GM21515 (cell line): ENCODE data around the gene ISY1.
"Not testable (repeated sequence)": the region's sequence is repeated elsewhere in the genome, so short reads cannot be mapped to it uniquely, and the experiment has no call there.

ENCODE experiments used
- ATAC-seq: cut with Tn5 transposase; IDR thresholded peaks from one replicate; pipeline ENCODE4 v1.9.1; 2021; ENCODE audit not compliant: unreplicated experiment

Gene ISY1

DNA sequence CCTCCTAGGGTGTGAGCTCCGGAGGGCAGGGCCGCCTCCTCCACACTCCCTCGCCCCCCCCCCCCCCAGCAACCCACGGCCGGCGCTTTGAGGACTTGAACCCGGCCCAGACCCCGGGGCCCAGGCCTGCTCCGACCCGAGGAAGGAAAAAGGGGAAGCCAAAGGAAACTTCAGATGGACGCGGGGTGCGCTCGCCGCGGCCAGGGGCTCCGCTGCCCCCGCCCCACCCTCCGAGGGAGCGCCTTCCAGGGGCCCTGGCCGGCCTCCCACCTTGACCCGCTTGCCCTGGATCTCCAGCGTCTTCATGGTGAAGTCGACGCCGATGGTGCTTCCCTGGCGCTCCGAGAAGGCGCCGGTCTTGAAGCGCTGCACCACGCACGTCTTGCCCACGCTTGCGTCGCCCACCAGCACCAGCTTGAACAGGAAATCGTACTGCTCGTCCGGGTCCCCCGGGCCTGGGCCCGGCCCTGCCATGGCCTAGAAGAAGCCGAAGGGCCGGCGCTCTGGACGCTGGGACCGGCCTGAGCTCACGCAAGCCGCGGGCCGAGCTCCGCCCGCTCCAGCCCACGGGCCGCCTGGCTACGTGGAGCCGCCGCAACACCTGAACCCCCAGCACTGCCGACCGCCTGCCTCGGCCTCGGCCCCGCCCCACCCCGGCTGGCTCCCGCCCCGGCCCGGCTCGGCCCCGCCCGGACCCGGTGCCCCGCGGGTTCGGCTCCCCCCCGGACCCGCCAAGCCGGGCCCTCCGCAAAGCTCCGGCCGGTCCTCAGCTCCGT, 39.7 kb downstream of the ISY1 start:
- ATAC-seq: peak; percentile 24

DNA sequence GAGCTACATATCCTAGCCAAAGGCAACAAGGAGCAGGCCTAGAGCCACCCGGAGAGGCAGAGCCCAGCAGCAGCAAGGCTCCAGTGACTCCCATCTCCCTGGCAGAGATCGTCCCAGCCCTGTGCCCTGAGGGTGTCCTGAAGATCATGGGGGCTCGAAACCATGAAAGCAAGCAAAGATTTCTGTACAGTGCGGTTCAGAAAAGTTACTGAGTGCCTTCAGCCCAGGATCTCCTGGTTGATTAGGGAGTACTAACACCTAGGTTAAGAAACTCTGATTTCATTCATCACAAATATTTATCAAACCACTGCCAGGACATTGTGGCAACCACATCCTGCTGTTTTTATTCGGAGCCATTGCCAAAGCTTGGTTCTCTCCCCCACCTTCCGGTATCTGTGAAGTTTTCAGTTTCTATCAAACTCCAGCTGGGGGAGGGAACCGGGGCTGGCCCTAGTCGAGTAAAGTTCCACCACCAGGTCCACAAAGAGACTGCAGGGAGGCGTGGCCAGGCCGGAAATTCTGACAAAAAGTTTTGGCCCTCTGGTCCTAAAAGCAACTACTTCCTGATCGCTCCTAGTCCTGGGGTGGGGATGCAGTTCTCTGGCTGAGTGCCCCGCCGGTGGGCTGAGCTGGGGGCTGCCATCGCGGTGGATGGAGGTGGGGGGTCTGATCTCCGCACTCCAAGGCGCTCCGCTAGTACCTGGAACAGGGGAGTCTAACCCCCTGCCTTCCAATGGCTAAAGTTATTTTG, 40.4 kb downstream of the ISY1 start:
- ATAC-seq: peak; percentile 57

GRCh38 chr3:129119365-129120100, 41.3 kb downstream of the ISY1 start:
- no peak for ATAC-seq

DNA sequence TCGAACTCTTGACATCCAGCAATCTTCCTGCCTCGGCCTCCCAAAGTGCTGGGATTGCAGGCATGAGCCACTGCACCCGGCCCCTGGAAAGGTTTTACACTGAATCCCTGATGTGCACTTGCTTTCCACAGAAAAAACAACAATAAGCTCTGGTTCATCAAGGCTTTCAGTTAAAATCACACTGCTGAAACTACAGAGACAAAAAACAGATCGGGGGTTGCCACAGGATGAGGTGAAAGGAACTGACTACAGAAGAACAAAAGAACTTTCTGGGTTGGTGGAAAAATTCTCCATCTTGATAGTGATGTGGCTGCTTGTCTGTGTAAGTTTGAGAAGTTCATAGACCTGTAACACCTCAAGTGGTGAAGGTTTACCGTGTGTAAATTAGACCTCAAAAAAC, 42.1 kb downstream of the ISY1 start:
- no peak for ATAC-seq

- ATAC-seq: no peak
These were observed 43.7 kb downstream of the ISY1 start for GRCh38 chr3:129117134-129117533.

GRCh38 chr3:129116482-129116946, 44.3 kb downstream of the ISY1 start:
- ATAC-seq: no peak

DNA sequence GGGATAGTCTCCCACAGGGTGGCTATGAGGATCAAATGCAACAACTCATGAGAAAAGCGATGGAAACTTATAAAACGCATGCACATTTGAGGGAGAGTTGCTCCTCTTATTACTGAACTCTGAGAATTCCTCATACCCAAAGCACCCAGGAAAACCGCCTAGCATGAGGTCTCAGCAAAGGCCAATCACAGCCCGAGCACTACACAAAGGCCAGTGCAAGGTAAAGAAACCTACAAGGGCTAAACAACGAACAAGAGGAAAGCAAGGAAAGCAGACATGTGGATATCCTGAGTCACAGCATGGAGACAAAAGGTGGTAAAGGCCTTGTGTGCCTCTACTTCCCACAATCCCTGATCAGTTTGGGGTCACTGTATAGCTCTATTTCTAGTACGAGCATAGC, 46.4 kb downstream of the ISY1 start:
- ATAC-seq: no peak

GRCh38 chr3:129112308-129113052, 48.4 kb downstream of the ISY1 start:
- ATAC-seq: no peak

- ATAC-seq: not testable (repeated sequence)
These were observed 49.6 kb downstream of the ISY1 start for GRCh38 chr3:129111076-129111780.

DNA sequence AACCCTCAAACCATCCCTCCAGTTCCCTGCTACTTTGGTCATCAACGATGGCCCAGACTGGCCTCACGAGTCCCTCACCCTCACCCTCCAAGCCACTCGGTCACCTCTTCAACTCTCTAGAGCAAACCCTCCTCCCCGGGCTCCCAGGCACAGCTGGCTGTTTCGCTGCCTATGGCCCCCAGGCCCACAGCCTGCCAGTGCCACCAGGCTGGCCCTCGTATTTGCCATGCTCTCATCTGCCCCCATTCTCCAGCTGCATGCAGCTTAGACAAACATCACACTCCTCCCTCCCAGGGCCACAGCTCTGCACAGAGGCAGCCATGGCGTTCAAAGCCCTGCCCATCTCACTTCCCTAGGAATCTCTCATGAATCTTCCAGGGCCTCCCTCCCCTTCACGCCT, 53.1 kb downstream of the ISY1 start:
- ATAC-seq: no peak

GRCh38 chr3:129106866-129107565, 53.8 kb downstream of the ISY1 start:
- no peak for ATAC-seq

DNA sequence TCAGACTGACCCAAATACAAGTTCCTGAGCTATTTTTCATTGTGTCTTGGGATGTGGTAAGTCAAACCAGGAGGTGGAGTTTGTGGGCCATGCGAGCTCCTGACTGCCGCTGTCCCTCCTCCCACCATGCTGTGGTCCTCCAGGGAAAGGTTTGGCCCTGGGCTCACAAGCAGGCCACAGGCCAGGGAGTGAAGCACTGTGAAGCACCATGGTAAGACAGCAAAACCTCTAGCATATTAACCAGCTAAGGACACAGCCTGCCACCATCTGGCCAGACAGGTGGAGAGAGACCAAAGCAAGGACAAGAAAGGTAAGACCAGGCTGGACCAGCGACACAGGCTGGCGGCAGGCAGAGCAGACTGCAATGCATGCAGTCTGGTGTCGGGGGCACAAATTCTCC, 54.5 kb downstream of the ISY1 start:
- ATAC-seq: no peak

DNA sequence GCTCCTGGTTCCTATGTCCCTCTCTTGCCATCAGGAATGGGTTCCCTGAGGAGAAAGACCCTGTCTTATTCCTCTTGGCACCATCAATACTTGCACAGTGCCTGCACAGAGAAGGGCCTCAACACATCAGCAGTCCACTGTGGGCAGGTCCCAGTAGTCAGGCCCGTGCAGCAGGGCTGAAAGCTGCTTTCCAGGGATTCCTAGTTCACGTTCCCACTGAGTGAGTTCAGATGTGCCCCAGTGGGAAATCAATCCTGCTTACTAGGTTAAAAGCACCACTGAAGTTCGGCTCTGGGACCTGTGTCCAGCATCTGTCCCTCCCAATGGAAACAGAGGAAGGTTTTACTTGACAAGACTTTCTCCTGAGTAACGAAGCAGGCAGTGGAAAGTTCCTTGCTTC, 55.0 kb downstream of the ISY1 start:
- no peak for ATAC-seq

DNA sequence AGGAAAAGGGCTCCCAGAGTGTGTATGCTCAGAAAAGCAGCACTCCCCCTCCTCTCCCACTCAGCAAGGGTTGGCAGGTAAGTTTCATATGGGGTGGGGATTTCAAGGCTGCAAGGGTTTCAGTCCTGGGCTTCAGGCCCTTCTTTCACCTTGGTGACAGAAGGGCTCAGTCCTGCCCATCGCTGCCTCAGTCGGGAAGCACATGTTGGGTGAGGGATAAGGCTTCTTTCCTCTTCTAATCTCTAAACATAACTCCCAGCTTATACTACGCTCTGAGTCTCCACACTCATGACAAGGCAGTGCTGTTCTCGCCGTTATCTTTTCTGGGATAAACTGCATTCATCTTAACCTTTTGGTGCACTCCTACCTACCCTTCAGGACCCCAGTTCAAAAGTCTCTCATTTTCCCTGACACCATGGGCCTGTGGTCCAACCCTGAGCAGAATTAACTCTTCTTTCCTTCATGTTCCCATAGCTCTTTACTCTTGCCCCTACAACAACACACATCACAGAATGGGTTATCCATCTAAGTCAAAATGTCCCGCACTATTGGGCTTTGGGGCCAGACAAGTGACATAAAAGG, 56.3 kb downstream of the ISY1 start:
- ATAC-seq: no peak

- ATAC-seq: no peak
These were observed 56.8 kb downstream of the ISY1 start for GRCh38 chr3:129104051-129104450.

GRCh38 chr3:129103296-129103695, 57.6 kb downstream of the ISY1 start:
- no peak for ATAC-seq

DNA sequence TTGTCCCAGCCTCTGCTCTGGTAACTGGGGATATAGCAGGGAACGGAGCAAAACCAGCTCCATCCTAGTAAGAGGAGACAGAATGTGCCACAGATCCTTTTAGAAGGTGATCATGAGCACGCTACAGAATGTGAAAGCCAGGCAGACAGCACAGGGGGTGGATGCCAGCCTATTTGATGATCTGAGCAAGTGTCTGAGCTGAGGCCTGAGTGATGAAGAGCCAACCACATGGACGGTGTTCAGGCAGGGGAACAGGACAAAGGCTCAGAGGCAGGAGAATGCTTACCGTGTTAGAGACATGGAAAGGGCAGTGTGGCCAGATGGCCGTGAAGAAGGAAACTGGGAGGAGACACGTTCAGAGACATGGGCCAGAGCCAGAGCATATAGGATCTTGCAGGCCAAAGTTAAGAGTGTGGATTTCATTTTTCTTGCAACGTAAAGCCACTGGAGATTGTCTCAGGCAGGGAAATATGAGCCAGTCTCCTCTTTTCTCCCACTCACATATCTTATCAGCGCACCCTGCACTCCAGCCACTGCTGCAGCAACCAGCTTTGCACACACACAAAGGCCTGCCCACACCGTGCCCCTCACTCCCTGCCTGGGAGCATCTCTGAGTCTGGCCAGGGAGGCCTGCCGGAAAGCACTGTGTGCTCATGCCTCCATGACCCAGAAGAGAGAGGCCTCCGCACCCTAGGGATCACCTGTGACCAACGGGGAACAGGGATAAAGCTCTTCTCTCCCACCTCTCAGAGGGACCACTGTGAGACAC, 59.3 kb downstream of the ISY1 start:
- ATAC-seq: no peak

DNA sequence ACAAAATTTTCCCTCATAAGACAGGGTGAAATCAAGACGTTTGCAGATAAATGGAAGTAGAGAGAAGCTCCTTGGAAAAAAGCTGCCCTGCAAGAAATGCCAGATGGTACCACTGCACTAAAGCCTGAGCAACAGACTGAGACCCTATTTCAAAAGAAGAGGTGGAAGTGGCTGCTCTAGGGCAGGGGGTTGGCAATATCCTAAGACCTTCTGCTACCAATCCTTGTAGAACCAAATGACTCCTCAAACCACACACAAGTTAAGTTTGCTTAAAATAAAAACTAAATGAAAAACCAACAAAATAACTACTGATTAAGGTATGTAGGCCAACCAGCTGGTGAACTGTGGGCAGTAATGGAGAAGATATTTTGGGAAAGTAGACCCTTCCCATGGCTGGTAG, 60.6 kb downstream of the ISY1 start:
- no peak for ATAC-seq

DNA sequence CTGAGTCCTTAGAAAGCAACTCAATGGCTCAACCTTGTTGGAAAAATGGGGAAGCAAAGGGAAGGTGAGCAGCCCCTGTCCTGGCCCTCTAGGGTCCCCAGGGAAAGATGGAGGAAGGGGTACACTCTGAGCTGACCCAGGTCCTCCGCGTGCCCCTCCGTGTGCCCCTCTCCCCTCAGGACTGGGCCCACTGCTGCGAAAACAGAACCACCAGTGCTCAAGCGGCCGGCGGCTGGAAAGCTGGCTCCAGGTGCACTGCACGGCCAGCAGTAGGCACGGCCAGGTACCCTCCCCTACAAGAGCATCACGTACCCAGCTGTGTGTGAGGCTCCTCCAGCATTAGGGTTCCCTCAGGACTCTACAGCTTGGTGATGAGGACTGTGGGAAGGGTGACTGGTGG, 65.6 kb downstream of the ISY1 start:
- no peak for ATAC-seq
